GM19099 (cell line): ENCODE measurements around the gene CCDC40.

Experiments used
- POLR2A ChIP-seq: IDR thresholded peaks from 3 replicates; pipeline ENCODE4 v1.6.1; 2011; ENCODE audit warnings: low read depth; ENCODE audit not compliant: insufficient read length; ENCODE audit errors: extremely low read depth

The CCDC40 gene, protein sequence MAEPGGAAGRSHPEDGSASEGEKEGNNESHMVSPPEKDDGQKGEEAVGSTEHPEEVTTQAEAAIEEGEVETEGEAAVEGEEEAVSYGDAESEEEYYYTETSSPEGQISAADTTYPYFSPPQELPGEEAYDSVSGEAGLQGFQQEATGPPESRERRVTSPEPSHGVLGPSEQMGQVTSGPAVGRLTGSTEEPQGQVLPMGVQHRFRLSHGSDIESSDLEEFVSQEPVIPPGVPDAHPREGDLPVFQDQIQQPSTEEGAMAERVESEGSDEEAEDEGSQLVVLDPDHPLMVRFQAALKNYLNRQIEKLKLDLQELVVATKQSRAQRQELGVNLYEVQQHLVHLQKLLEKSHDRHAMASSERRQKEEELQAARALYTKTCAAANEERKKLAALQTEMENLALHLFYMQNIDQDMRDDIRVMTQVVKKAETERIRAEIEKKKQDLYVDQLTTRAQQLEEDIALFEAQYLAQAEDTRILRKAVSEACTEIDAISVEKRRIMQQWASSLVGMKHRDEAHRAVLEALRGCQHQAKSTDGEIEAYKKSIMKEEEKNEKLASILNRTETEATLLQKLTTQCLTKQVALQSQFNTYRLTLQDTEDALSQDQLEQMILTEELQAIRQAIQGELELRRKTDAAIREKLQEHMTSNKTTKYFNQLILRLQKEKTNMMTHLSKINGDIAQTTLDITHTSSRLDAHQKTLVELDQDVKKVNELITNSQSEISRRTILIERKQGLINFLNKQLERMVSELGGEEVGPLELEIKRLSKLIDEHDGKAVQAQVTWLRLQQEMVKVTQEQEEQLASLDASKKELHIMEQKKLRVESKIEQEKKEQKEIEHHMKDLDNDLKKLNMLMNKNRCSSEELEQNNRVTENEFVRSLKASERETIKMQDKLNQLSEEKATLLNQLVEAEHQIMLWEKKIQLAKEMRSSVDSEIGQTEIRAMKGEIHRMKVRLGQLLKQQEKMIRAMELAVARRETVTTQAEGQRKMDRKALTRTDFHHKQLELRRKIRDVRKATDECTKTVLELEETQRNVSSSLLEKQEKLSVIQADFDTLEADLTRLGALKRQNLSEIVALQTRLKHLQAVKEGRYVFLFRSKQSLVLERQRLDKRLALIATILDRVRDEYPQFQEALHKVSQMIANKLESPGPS

DNA sequence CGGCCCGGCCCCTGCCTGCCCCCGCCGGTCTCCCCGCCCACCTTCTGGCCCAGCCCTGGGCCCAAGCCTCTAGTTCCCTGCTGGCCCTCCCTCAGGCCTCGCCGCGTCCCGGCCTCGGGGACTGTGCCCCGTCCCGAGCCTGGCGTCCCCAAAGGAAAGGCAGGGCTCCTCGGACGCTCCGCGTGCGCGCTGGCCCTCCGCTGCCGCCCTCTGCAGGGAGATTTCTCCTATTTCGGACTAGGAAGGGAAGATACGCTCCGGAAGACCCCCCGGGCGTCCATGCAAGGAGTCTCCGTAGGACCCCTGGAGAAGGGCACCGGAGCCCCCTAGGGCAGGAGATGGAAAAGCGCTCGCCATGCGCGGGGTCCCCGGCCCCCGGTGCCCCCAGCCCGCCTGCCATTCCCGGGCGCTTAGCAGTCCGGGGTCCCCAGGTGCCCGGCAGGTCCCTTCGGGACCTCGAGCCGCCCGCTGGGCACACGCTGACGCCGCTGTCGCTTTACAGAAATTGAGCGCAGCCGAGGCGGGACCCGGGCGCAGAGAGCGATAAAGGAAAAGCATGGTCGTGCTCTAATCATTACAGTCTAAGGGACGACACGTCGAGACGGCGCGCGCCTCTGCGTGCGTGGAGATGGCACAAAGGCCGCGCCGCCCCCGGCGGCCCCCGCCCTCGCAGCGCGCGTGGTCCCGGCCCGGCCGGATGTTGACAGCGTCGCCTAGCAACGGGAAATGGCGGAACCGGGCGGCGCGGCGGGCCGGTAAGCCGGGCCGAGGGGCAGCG, at the start of gene CCDC40:
CCDC40 (plus strand) TSS at position 706 of the 778 bp plus-strand sequence; CDS start at position 727, 21 bp downstream.
- no peak for TF ChIP-seq POLR2A

DNA sequence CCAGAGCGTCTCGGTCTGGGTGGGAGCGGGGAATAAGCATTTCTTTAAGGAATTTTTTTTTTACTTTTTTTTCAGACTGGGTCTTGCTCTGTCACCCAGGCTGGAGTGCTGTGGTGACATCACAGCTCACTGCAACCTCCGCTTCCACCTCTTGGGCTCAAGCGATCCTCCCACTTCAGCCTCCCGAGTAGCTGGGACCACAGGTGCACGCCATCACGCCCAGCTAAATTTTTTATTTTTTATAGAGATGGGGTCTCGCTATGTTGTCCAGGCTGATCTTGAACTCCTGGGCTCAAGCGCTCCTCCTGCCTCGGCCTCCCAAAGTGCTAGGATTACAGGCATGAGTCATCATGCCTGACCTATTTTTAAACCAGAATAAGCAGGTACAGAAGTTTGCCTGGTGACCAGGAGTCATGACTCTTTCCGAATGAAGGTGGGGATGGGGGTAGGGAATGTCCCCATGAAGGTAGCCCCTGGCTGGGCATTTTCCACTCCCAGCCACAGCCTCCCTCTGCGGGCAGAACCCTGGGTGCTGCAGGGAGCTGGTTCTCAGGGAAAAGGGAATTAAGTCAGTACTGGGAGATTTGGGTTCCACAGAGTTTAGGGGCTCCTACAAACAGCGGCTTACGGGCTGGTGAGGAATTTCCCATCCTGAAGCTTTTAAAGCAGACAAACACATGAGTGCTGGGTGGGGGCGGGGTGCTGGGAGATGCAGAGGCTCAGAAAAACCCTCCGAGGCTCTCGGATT, 49.1 kb upstream of the CCDC40 start:
- TF ChIP-seq POLR2A = no peak

DNA sequence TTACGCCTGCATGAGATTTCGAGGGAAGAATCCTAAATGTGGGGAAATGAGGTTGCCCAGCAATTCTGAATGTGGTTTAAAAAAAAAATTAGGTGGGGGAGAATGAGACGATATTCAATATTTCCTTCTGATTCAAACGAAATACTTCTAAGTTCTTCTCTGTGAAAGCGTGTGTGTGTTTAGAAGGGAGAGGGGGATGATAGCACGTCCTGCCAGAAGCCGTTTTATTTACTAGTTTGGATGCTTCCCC, 48.6 kb upstream of the CCDC40 start:
- no peak for TF ChIP-seq POLR2A

DNA sequence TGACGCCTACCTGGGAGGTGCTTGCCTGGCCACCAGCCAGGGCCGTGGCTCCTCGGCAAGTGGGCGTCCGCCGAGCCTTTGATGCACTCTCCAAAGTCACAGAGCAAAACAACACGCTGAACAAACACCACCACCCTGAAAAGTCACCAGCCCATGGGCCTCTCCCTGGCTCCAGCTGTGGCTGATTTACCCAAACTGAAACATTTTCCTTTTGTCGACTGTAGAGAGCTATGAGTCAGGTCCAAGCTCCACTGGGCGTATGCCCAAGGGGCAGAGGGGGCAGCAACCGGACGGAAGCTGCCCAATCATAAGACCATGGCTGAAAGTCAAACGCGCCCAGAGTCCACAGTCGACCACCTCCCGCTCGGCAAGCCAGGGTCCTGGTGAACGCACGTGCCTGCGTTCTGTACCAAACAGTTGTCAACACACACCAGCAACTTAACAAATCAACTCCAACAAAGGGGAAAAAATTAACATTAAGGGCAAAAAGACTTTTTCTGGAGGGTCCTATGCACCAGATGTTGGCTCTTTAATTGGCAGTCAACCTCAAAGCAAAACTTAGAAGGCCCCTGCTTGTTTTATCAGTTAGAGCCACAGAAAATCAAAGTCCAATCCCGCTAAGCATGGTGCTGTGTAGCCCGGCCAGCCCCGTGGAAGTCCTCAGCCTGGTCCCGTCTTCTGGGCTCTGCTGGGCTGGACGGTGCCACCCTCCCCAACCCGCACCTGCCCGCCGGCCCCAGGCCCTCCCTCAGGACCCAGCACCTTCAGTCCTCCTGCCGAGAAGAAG, 48.1 kb upstream of the CCDC40 start:
- TF ChIP-seq POLR2A = no peak

DNA sequence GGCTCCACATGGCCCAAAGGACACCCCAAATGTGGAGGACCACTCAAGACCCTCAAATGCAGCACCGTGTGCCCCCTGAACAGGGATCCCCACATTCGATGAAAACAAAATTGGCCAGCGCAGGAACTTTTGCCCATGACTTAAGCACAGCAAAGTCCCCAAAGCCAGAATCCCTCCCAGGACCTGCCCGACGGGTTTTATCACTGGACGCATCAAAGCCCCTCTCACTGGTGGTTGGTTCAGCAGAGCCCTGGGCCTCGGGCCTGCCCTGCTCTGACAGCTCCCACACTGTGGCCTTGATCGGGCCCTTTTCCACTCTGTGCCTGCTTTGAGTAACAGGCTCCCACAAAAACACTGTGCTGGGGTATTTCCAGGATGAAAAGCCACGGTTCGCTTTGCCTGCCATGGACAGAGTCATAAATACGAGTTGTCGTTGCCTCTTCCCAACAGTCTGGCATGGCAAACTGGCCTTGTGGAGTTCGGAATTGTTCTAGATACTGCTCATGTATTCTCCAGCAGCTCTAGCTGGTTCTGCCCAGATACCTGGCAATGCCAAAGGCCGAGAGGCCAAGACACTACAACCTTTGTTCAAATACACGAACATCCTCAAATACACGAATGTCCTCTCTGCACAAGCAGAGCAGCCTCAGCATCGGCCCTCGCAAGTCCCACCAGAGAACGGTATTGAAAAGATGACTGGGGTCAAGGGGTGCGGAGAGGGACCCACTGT, 47.2 kb upstream of the CCDC40 start:
- no peak for TF ChIP-seq POLR2A

DNA sequence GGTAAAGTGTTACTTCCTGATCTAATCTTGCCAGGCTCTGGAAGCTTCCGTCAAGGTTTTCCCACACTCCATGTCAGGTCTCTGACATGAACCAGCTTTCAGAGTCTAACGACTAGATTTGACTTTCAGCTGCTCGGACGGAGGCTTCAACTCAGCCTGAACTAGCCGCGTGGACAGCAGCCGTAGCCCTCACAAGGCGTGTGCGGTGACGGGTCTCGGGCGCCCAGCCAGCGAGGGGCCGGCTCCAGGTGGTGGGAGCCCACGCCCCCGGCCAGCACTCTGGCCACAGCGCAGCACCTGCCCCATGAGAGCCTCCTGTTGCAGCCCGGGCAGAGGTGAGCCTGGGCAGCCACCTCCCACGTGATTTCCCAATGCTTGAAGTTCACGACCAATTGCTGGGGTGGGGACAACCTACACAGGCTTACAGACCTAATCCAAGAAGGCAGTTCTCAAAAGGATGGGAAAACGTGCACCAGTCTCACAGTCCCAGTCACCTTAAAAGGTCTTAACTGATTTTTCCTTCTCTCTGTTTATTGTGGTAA, 46.3 kb upstream of the CCDC40 start:
- TF ChIP-seq POLR2A = no peak

DNA sequence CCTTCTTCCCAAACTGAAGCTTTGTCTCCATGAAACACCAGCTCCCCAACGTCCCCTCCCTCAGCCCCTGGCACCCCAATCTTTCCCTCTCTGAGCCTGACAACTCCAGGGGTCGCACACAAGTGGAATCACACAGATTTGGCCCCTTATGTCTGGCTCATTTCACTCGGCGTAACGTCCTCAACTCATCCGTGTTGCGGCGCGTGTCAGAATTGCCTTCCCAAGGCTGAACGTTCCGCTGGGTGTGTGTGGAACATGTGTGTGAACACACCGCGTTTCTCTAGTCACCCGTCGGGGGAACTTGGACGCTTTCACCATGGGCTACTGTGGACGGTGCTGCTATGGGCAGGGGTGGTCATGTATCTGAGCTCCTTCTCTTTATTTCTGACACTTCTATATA, 45.7 kb upstream of the CCDC40 start:
- no peak for TF ChIP-seq POLR2A

DNA sequence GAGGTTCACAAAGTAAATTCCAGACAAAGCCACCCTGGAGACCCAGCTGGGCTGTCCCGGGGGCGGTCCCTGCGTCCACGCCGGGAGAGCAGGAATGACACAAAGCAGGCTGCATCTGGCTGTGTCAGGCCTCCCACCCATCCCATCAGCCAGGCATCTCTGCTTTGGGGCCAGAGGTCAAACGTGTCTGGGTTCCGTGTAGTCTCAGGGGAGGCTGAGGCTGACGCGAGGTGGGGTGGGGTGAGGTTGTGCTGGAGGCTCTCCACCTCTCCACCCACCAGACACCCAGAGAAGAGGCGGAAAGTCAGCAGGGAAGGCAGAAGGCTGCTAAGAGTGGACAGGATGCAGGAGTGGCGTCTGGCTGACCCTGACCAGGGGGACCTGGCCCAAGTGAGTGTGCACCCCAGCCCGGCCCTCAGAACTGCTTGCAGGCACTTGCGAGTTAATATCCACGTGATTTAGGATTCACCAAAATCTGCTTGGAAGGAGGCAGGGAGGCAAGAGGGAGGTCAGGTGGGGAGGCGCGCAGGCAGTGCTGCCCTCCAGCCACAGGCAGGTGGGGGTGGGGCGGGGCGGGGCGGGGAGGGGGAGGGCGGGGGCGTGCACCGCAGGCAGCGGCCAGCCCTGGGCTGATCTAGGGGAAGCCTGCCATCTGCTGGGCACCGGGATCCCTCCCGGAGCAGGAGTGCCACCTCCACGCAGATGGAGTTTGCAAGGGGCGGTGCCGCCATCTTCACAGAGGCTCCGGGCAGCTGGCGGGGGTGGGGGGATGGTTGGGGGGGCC, 45.1 kb upstream of the CCDC40 start:
- TF ChIP-seq POLR2A = no peak

DNA sequence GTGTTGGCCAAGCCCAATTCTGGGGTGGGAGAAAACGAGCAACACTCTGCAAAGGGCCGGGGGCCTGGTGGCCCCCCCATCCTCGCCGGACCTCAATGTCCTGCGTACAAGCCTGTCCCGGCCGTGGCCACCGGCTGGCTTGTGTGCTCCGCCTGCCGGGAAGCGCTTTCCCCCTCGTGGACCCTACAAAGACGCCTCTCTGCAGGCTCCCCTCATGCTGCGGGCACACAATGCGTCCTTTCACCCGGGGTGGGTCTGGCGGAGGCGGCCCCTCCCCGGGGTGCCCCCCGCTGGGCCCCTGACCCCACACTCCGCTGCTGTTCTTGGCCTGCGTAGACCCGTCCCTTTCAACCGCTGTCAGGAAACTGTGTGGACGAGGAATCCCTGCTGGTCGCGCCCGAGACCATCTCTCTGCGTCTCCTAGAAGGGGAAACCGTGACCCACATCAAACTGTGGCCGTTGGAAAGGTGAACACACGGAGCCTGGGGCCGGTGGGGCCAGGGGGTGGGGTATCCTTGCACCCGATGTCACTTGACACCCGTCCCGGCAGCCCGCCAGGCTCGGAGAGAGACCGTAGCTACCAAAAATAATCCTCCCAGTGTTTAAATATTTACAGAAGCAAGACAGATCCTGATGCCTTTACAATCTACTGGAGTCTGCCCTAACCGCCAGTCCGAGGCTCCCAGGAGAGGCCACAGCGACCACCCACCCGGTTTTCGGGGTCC, 44.4 kb upstream of the CCDC40 start:
- no peak for TF ChIP-seq POLR2A

DNA sequence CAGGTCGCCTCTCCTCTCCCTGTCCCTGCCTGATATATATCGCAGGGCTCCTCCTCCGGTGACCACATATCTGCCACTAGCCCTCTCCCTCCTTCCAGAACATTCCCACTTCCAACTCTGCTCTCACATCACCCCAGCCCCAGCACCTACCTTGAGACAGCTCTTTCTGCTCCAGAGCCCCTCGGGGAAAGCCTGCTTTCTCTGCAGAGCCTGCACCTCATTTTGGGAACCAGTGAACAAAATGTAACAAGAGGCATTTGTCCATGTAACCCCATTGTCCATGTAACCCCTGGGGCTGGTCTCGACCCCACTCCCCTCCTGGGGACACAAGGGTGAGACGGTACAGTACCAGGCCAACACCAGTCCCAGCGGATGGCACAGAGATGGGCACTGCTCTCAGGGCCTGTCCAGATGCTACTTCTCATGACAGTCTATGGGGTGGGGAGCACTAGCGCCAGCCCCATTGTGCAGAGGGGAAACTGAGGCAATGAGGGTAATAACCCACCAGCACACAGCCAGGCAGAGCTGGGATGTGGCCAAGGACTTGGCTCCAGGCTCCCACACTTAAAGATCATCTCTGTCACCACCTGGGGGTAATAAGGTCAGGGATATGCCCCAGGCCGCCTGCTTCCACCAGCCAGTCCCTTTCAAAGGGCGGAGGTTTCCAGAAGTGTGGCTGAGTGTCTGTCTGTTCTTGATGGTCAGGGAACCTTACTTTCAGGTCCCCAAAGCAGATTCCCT, 43.6 kb upstream of the CCDC40 start:
- TF ChIP-seq POLR2A = no peak
